DOHH2 (cell line): ENCODE data around the gene NUBP2.

ENCODE experiments used
- H3F3A ChIP-seq: fragments of 200-600 bp; sonication (generic), shearing (Covaris generic); 2 replicates; pipeline ENCODE4 v1.6.0; 2016; ENCODE audit warnings: antibody characterized with exemption, mild to moderate bottlenecking; ENCODE audit not compliant: control insufficient read depth, insufficient read depth
- H3K27ac ChIP-seq: fragments of 200-600 bp; sonication (generic); 2 replicates; pipeline ENCODE4 v1.5.1; 2014; ENCODE audit warnings: low read depth, mild to moderate bottlenecking, low read length, moderate library complexity
- H3K27me3 ChIP-seq: fragments of 200-600 bp; sonication (generic); 2 replicates; pipeline ENCODE4 v1.6.1; 2014; ENCODE audit warnings: mild to moderate bottlenecking, low read length, mixed read lengths; ENCODE audit not compliant: control insufficient read depth
- H3K36me3 ChIP-seq: fragments of 200-600 bp; sonication (generic); 2 replicates; pipeline ENCODE4 v1.6.1; 2014; ENCODE audit warnings: mild to moderate bottlenecking, low read length, moderate library complexity, mixed read lengths; ENCODE audit not compliant: control insufficient read depth
- H3K4me1 ChIP-seq: fragments of 200-600 bp; sonication (generic); 2 replicates; pipeline ENCODE4 v1.6.1; 2014; ENCODE audit warnings: mild to moderate bottlenecking, low read length, mixed read lengths; ENCODE audit not compliant: control insufficient read depth
- H3K4me2 ChIP-seq: fragments of 200-600 bp; sonication (generic); 2 replicates; pipeline ENCODE4 v1.6.0; 2014; ENCODE audit warnings: mild to moderate bottlenecking, low read length, moderate library complexity
- H3K4me3 ChIP-seq: fragments of 200-600 bp; sonication (generic); 2 replicates; pipeline ENCODE4 v1.5.1; 2014; ENCODE audit warnings: mild to moderate bottlenecking, low read length, mixed read lengths
- H3K79me2 ChIP-seq: fragments of 200-600 bp; sonication (generic); 2 replicates; pipeline ENCODE4 v1.6.1; 2014; ENCODE audit warnings: mild to moderate bottlenecking, low read length, mixed read lengths; ENCODE audit not compliant: control insufficient read depth
- H3K9me2 ChIP-seq: fragments of 200-600 bp; sonication (generic); replicated peaks from 2 replicates; pipeline ENCODE4 v1.6.1; 2014; ENCODE audit warnings: mild to moderate bottlenecking, low read length, mixed read lengths; ENCODE audit not compliant: control insufficient read depth
- H3K9me3 ChIP-seq: fragments of 200-600 bp; sonication (generic); 2 replicates; pipeline ENCODE4 v1.6.1; 2014; ENCODE audit warnings: antibody characterized with exemption, low read length, mixed read lengths; ENCODE audit not compliant: control insufficient read depth, insufficient read depth
- H4K20me1 ChIP-seq: fragments of 200-600 bp; sonication (generic); 2 replicates; pipeline ENCODE4 v1.6.0; 2014; ENCODE audit warnings: low read depth, mild to moderate bottlenecking, antibody characterized with exemption, low read length, moderate library complexity; ENCODE audit not compliant: control insufficient read depth, insufficient read depth
- CTCF ChIP-seq: fragments of 200-600 bp; sonication (generic); IDR thresholded peaks from one replicate; pipeline ENCODE4 v1.5.1; 2014; ENCODE audit warnings: antibody characterized with exemption, mild to moderate bottlenecking, low read depth, low read length; ENCODE audit not compliant: poor library complexity, severe bottlenecking
- EZH2phosphoT487 ChIP-seq: fragments of 200-600 bp; sonication (generic); IDR thresholded peaks from 2 replicates; pipeline ENCODE4 v1.6.1; 2017; ENCODE audit warnings: borderline replicate concordance, mild to moderate bottlenecking, antibody characterized with exemption, low read length, moderate library complexity, mixed read lengths

NUBP2 gene

GRCh38 chr16:1816396-1817275 lies 33.9 kb downstream of the NUBP2 start:
- Histone ChIP-seq H4K20me1 (no peaks in the 10 kb centered on the region), H3F3A (no peaks in the 10 kb centered on the region), H3K4me2 (no peak overlapping the region), H3K9me2 (no peaks in the 10 kb centered on the region), H3K27ac (no peak overlapping the region), H3K4me1 (no peaks in the 10 kb centered on the region), H3K4me3 (no peak overlapping the region), H3K79me2 (no peaks in the 10 kb centered on the region), H3K9me3 (no peaks in the 10 kb centered on the region), H3K27me3 (no peaks in the 10 kb centered on the region), H3K36me3 (no peaks in the 10 kb centered on the region)
- TF ChIP-seq CTCF (no peak), EZH2phosphoT487 (no peak)

GRCh38 chr16:1817276-1817589 lies 34.5 kb downstream of the NUBP2 start:
- H3K79me2 ChIP-seq = no peaks in the 10 kb centered on the region
- H3K27me3 ChIP-seq = no peaks in the 10 kb centered on the region
- no peaks in the 10 kb centered on the region for H3K9me2 ChIP-seq
- H3K27ac ChIP-seq = no peak overlapping the region
- no peak for TF ChIP-seq EZH2phosphoT487
- TF ChIP-seq CTCF = no peak
- no peaks in the 10 kb centered on the region for H3K4me1 ChIP-seq
- no peak overlapping the region for H3K4me2 ChIP-seq
- no peak overlapping the region for H3K4me3 ChIP-seq
- no peaks in the 10 kb centered on the region for H3K9me3 ChIP-seq
- no peaks in the 10 kb centered on the region for H3K36me3 ChIP-seq
- H3F3A ChIP-seq = no peaks in the 10 kb centered on the region
- no peaks in the 10 kb centered on the region for H4K20me1 ChIP-seq

- Histone ChIP-seq H4K20me1 (no peaks in the 10 kb centered on the region), H3K36me3 (no peaks in the 10 kb centered on the region), H3K4me1 (no peaks in the 10 kb centered on the region), H3K4me3 (no peak overlapping the region), H3K79me2 (no peaks in the 10 kb centered on the region), H3K4me2 (no peak overlapping the region), H3K9me3 (no peaks in the 10 kb centered on the region), H3K9me2 (no peaks in the 10 kb centered on the region), H3K27me3 (no peaks in the 10 kb centered on the region), H3K27ac (no peak overlapping the region), H3F3A (no peaks in the 10 kb centered on the region)
- TF ChIP-seq EZH2phosphoT487 (no peak), CTCF (no peak)
These were observed 35.0 kb downstream of the NUBP2 start for GRCh38 chr16:1817716-1818115.
